ENCODE measurements around the gene KLHL17. TPM values are rescaled to one million over a fixed set of nuclear protein-coding genes. Genes with fewer than 3 reads are reported as not detected.
"Not testable (repeated sequence)": the region's sequence is repeated elsewhere in the genome, so short reads cannot be mapped to it uniquely, and the experiment has no call there.

The KLHL17 gene
- total RNA-seq, 1 experiment from 2014 or later = 32.1 TPM

- ChIA-PET CTCF (interaction anchor here (0.6 to 3.1 kb wide), 11 partner anchors 17 to 308 kb away, joined by 3 to 23 read pairs (median 6); partner anchors contain the start of gene ISG15), POLR2A (ENCODE audit: unreplicated experiment) (no interaction called here)
- intact Hi-C loops (cut with micrococcal nuclease) = loop anchor here (2.0 kb wide), 1 partner anchor 79 kb away; no protein-coding TSS in a partner anchor
- Histone ChIP-seq H3K4me3 (ENCODE audit: low read length) (peak overlapping the region; percentile 64), H3K9me3 (ENCODE audit: low read length) (no peaks in the 10 kb centered on the region), H3K27me3 (ENCODE audit: low read length) (peaks cover 11% of the 10 kb centered on the region), H2AFZ (ENCODE audit: low read length) (peak overlapping the region; percentile 69), H3K4me2 (ENCODE audit: low read length) (peak overlapping the region; percentile 85), H3K36me3 (ENCODE audit: low read depth, low read length) (no peaks in the 10 kb centered on the region), H3K27ac (ENCODE audit: low read length) (no peak overlapping the region), H3K4me1 (ENCODE audit: insufficient read depth, low read length) (peaks cover 19% of the 10 kb centered on the region), H3K9me2 (replicated peaks; ENCODE audit: low read length) (no peaks in the 10 kb centered on the region), H4K20me1 (ENCODE audit: low read length) (no peaks in the 10 kb centered on the region), H3F3A (ENCODE audit: low read length, unreplicated experiment) (no peaks in the 10 kb centered on the region), H3K9ac (ENCODE audit: low read length) (no peak overlapping the region), H3K79me2 (ENCODE audit: low read length) (no peaks in the 10 kb centered on the region)
- peak; percentile 57 for ATAC-seq
- BruUV-seq (replicated peaks) = no TSS peak
- peak; percentile 59 for DNase-seq
- TF ChIP-seq EZH2phosphoT487 (IDR thresholded peaks at IDR 0.05; ENCODE audit: borderline replicate concordance, low read length) = no peak
- TF ChIP-seq CTCF (conservative IDR thresholded peaks at IDR 0.05; ENCODE audit: low read depth, low read length) = peak; percentile 89
- no peak for TF ChIP-seq EZH2 (IDR thresholded peaks at IDR 0.05; ENCODE audit: low read length, unreplicated experiment)
These were observed 23.6 kb downstream of the KLHL17 start for GRCh38 chr1:983798-984475.

- BruUV-seq (replicated peaks) = no TSS peak
- Histone ChIP-seq H3K27ac (ENCODE audit: low read length) (no peak overlapping the region), H3K4me2 (ENCODE audit: low read length) (peak overlapping the region; percentile 85), H3K27me3 (ENCODE audit: low read length) (peaks cover 11% of the 10 kb centered on the region), H3K4me3 (ENCODE audit: low read length) (peak overlapping the region; percentile 64), H3K36me3 (ENCODE audit: low read depth, low read length) (no peaks in the 10 kb centered on the region), H3K79me2 (ENCODE audit: low read length) (no peaks in the 10 kb centered on the region), H4K20me1 (ENCODE audit: low read length) (no peaks in the 10 kb centered on the region), H3K9me3 (ENCODE audit: low read length) (no peaks in the 10 kb centered on the region), H3K9me2 (replicated peaks; ENCODE audit: low read length) (no peaks in the 10 kb centered on the region), H3F3A (ENCODE audit: low read length, unreplicated experiment) (no peaks in the 10 kb centered on the region), H3K4me1 (ENCODE audit: insufficient read depth, low read length) (peaks cover 19% of the 10 kb centered on the region), H2AFZ (ENCODE audit: low read length) (peak overlapping the region; percentile 62; the same call in 1 of the 2 replicates), H3K9ac (ENCODE audit: low read length) (no peak overlapping the region)
- POLR2A ChIA-PET (ENCODE audit: unreplicated experiment) = no interaction called here
- no peak for DNase-seq
- ATAC-seq = peak; percentile 12
- intact Hi-C loops (cut with micrococcal nuclease) = loop anchor here (2.0 kb wide), 1 partner anchor 78 kb away; no protein-coding TSS in a partner anchor
- CTCF ChIA-PET = interaction anchor here (0.6 to 1.2 kb wide), 6 partner anchors 18 to 307 kb away, joined by 3 to 14 read pairs (median 5); no protein-coding TSS in a partner anchor
- TF ChIP-seq EZH2phosphoT487 (IDR thresholded peaks at IDR 0.05; ENCODE audit: borderline replicate concordance, low read length) = no peak
- TF ChIP-seq EZH2 (IDR thresholded peaks at IDR 0.05; ENCODE audit: low read length, unreplicated experiment) = no peak
- 0 out of 2 replicates have a peak, but pooled peaks have one; percentile 9 for TF ChIP-seq CTCF (conservative IDR thresholded peaks at IDR 0.05; ENCODE audit: low read depth, low read length)
These were observed 24.1 kb downstream of the KLHL17 start for GRCh38 chr1:984476-984814.

- POLR2A ChIA-PET (ENCODE audit: unreplicated experiment) = no interaction called here
- Histone ChIP-seq H4K20me1 (ENCODE audit: low read length) (no peaks in the 10 kb centered on the region), H3K36me3 (ENCODE audit: low read depth, low read length) (no peaks in the 10 kb centered on the region), H2AFZ (ENCODE audit: low read length) (no peak overlapping the region), H3K27ac (ENCODE audit: low read length) (no peak overlapping the region), H3K4me1 (ENCODE audit: insufficient read depth, low read length) (peaks cover 19% of the 10 kb centered on the region), H3K4me2 (ENCODE audit: low read length) (no peak overlapping the region), H3K9ac (ENCODE audit: low read length) (no peak overlapping the region), H3K79me2 (ENCODE audit: low read length) (no peaks in the 10 kb centered on the region), H3K4me3 (ENCODE audit: low read length) (no peak overlapping the region), H3K9me2 (replicated peaks; ENCODE audit: low read length) (no peaks in the 10 kb centered on the region), H3K27me3 (ENCODE audit: low read length) (peaks cover 11% of the 10 kb centered on the region), H3K9me3 (ENCODE audit: low read length) (no peaks in the 10 kb centered on the region), H3F3A (ENCODE audit: low read length, unreplicated experiment) (no peaks in the 10 kb centered on the region)
- DNase-seq (no peak), ATAC-seq (no peak)
- CTCF ChIA-PET = interaction anchor here (1.0 to 1.2 kb wide), 2 partner anchors 79 to 83 kb away, joined by 6 to 14 read pairs; no protein-coding TSS in a partner anchor
- no TSS peak for BruUV-seq (replicated peaks)
- TF ChIP-seq EZH2 (IDR thresholded peaks at IDR 0.05; ENCODE audit: low read length, unreplicated experiment) (no peak), CTCF (conservative IDR thresholded peaks at IDR 0.05; ENCODE audit: low read depth, low read length) (no peak), EZH2phosphoT487 (IDR thresholded peaks at IDR 0.05; ENCODE audit: borderline replicate concordance, low read length) (no peak)
- intact Hi-C loops (cut with micrococcal nuclease) = loop anchor here (2.0 kb wide), 1 partner anchor 78 kb away; no protein-coding TSS in a partner anchor
These were observed 24.7 kb downstream of the KLHL17 start for GRCh38 chr1:985126-985525.

- H3K79me2 ChIP-seq (ENCODE audit: low read length); H3K4me1 ChIP-seq (ENCODE audit: insufficient read depth, low read length); intact Hi-C loops (cut with micrococcal nuclease); H3K9ac ChIP-seq (ENCODE audit: low read length); H3K27ac ChIP-seq (ENCODE audit: low read length); H3F3A ChIP-seq (ENCODE audit: low read length, unreplicated experiment); H3K27me3 ChIP-seq (ENCODE audit: low read length); H4K20me1 ChIP-seq (ENCODE audit: low read length); H3K4me2 ChIP-seq (ENCODE audit: low read length); BruUV-seq (replicated peaks); H3K9me3 ChIP-seq (ENCODE audit: low read length); H3K9me2 ChIP-seq (replicated peaks; ENCODE audit: low read length); DNase-seq; H2AFZ ChIP-seq (ENCODE audit: low read length); POLR2A ChIA-PET (ENCODE audit: unreplicated experiment); H3K4me3 ChIP-seq (ENCODE audit: low read length); CTCF ChIA-PET; H3K36me3 ChIP-seq (ENCODE audit: low read depth, low read length); ATAC-seq: not testable (repeated sequence)
These were observed 27.7 kb downstream of the KLHL17 start for GRCh38 chr1:988061-988460.

All from PC-3 (cell line).